Adipose tissue (tissue), 3 donors: ENCODE measurements around the gene GPR108. TPM values are rescaled to one million over a fixed set of nuclear protein-coding genes. Genes with fewer than 3 reads are reported as not detected.
"Not testable (repeated sequence)": the region's sequence is repeated elsewhere in the genome, so short reads cannot be mapped to it uniquely, and the experiment has no call there.

ENCODE experiments used
- H3K27ac ChIP-seq: one replicate; pipeline ENCODE4 v1.5.1; 2013; ENCODE audit warnings: low read depth, low read length
- WGBS, 3 donors: extraction: QIAGEN DNeasy Blood & Tissue Kit; methylation state at CpG; one replicate each; pipeline ENCODE4 v1.1.7; 2013; 5-methylcytosine and 5-hydroxymethylcytosine counted together
- polyA plus RNA-seq, 3 donors: library from polyadenylated mRNA; stranded (reverse); fragments of 200-250 nt; gene quantifications; one replicate each; pipeline ENCODE4 v1.2.3, GENCODE V29; 2013
- donor health status: healthy with polysubstance abuse.
- donor health status: Bipolar disorder and iron deficiency.
- donor health status: healthy.

The GPR108 gene
- 10 to 100 TPM; 52.4 to 76.6 (median 66.4) TPM for polyA plus RNA-seq

- H3K27ac ChIP-seq = peak within 1 kb of the TSS; percentile 25
- WGBS, 3 donors = 0 to 1% (median 0%) methylated on average over 45 to 55 of the region's 55 CpGs
Measured at GRCh38 chr19:6737284-6737872, at the start of gene GPR108. TSS of gene GPR108 (minus strand) at chr19:6737580. CDS start at chr19:6737576, 4 bp downstream.

- no peak overlapping the region for H3K27ac ChIP-seq
- WGBS, 3 donors = 72 to 74% (median 73%) methylated on average over 4 of the region's 4 CpGs
Measured at GRCh38 chr19:6779206-6779605, 41.8 kb upstream of the GPR108 start.

- no peak overlapping the region for H3K27ac ChIP-seq
- WGBS, 3 donors = 72 to 83% (median 77%) methylated on average over 4 of the region's 4 CpGs
Measured at GRCh38 chr19:6778386-6778785, 41.0 kb upstream of the GPR108 start.

GRCh38 chr19:6777434-6777833 is 40.1 kb upstream of the GPR108 start:
- H3K27ac ChIP-seq = no peak overlapping the region
- 85 to 95% (median 89%) methylated on average over 2 of the region's 2 CpGs for WGBS, 3 donors

- H3K27ac ChIP-seq = no peak overlapping the region
- 86 to 97% (median 89%) methylated on average over 4 of the region's 4 CpGs for WGBS, 3 donors
Measured at GRCh38 chr19:6776999-6777398, 39.6 kb upstream of the GPR108 start.

GRCh38 chr19:6776045-6776444 is 38.7 kb upstream of the GPR108 start:
- not testable (repeated sequence) for H3K27ac ChIP-seq

GRCh38 chr19:6774821-6775707 is 37.7 kb upstream of the GPR108 start:
- WGBS, 3 donors = 64 to 71% (median 70%) methylated on average over 11 of the region's 11 CpGs
- H3K27ac ChIP-seq = no peak overlapping the region

- WGBS, 3 donors = 26 to 48% (median 36%) methylated on average over 8 of the region's 8 CpGs
- no peak overlapping the region for H3K27ac ChIP-seq
Measured at GRCh38 chr19:6773323-6773931, 36.0 kb upstream of the GPR108 start.

GRCh38 chr19:6772866-6773322 is 35.5 kb upstream of the GPR108 start:
- WGBS, 3 donors = 44 to 71% (median 45%) methylated on average over 14 of the region's 14 CpGs
- no peak overlapping the region for H3K27ac ChIP-seq

- H3K27ac ChIP-seq = no peak within 1 kb of the TSS
- WGBS, 3 donors = 42 to 52% (median 42%) methylated on average over 21 to 25 of the region's 25 CpGs
Measured at GRCh38 chr19:6772028-6772865, 34.9 kb upstream of the GPR108 start, which contains the start of gene VAV1. TSS of gene VAV1 (plus strand) at chr19:6772708. CDS start at chr19:6772808, 100 bp downstream.

- not testable (repeated sequence) for H3K27ac ChIP-seq
- 73 to 84% (median 83%) methylated on average over 7 of the region's 7 CpGs for WGBS, 3 donors
Measured at GRCh38 chr19:6771648-6772027, 34.3 kb upstream of the GPR108 start.

- 56 to 63% (median 62%) methylated on average over 11 of the region's 11 CpGs for WGBS, 3 donors
- no peak overlapping the region for H3K27ac ChIP-seq
Measured at GRCh38 chr19:6769006-6769619, 31.7 kb upstream of the GPR108 start.

GRCh38 chr19:6768236-6768785 is 30.9 kb upstream of the GPR108 start:
- 47 to 65% (median 56%) methylated on average over 8 of the region's 8 CpGs for WGBS, 3 donors
- no peak overlapping the region for H3K27ac ChIP-seq

- WGBS, 3 donors = 2 to 4% (median 3%) methylated on average over 47 of the region's 47 CpGs
- no peak within 1 kb of the TSS for H3K27ac ChIP-seq
Measured at GRCh38 chr19:6767357-6768235, 30.2 kb upstream of the GPR108 start, which contains the start of gene SH2D3A. TSS of gene SH2D3A (minus strand) at chr19:6767435. CDS start at chr19:6763748, 3,687 bp downstream.

GRCh38 chr19:6767081-6767356 is 29.6 kb upstream of the GPR108 start:
- no peak overlapping the region for H3K27ac ChIP-seq
- 0 to 2% (median 1%) methylated on average over 15 of the region's 15 CpGs for WGBS, 3 donors

GRCh38 chr19:6766357-6767080 is 29.1 kb upstream of the GPR108 start:
- H3K27ac ChIP-seq = no peak overlapping the region
- 15 to 46% (median 32%) methylated on average over 16 of the region's 16 CpGs for WGBS, 3 donors
